Fibroblast of the conjunctiva (primary cell): ENCODE measurements around the gene GJD3.

ENCODE experiments used
- DNase-seq: peaks from one replicate; pipeline ENCODE4 v3.0.0-alpha.2; 2010; ENCODE audit warnings: low read depth

Gene GJD3

GRCh38 chr17:40351359-40352236, 12.9 kb downstream of the GJD3 start:
- no peak for DNase-seq

- DNase-seq = no peak
Observed at GRCh38 chr17:40350689-40351358, 13.7 kb downstream of the GJD3 start.

GRCh38 chr17:40349895-40350688, 14.4 kb downstream of the GJD3 start:
- DNase-seq = no peak

GRCh38 chr17:40349477-40349894, 15.1 kb downstream of the GJD3 start:
- no peak for DNase-seq

- no peak for DNase-seq
Observed at GRCh38 chr17:40348562-40349476, 15.7 kb downstream of the GJD3 start.

- no peak for DNase-seq
Observed at GRCh38 chr17:40348136-40348504, 16.4 kb downstream of the GJD3 start.

- no peak for DNase-seq
Observed at GRCh38 chr17:40347319-40348135, 17.0 kb downstream of the GJD3 start.

- no peak for DNase-seq
Observed at GRCh38 chr17:40346765-40347158, 17.8 kb downstream of the GJD3 start.

- DNase-seq = no peak
Observed at GRCh38 chr17:40345994-40346764, 18.4 kb downstream of the GJD3 start.

- DNase-seq = no peak
Observed at GRCh38 chr17:40345161-40345993, 19.2 kb downstream of the GJD3 start.

GRCh38 chr17:40344421-40345160, 19.9 kb downstream of the GJD3 start:
- DNase-seq = no peak

- no peak for DNase-seq
Observed at GRCh38 chr17:40343219-40344119, 21.1 kb downstream of the GJD3 start.

GRCh38 chr17:40342504-40343218, 21.9 kb downstream of the GJD3 start:
- no peak for DNase-seq

- no peak for DNase-seq
Observed at GRCh38 chr17:40341808-40342503, 22.6 kb downstream of the GJD3 start.

- DNase-seq = no peak
Observed at GRCh38 chr17:40340880-40341807, 23.4 kb downstream of the GJD3 start.
